Hepatocyte (in vitro differentiated cells): Measurements from ENCODE around the gene SYCN. TPM values are rescaled to one million over a fixed set of nuclear protein-coding genes. Genes with fewer than 3 reads are reported as not detected.

Source experiments
- DNase-seq: peaks from one replicate; pipeline ENCODE4 v3.0.0-alpha.2; 2016; ENCODE audit warnings: low spot score
- H2AFZ ChIP-seq: fragments of 200-600 bp; sonication (generic); 2 replicates; pipeline ENCODE4 v1.6.0; 2016; ENCODE audit warnings: antibody characterized with exemption, mild to moderate bottlenecking
- H3K27ac ChIP-seq: fragments of 200-600 bp; sonication (generic); 2 replicates; pipeline ENCODE4 v1.5.1; 2016; ENCODE audit warnings: mild to moderate bottlenecking
- H3K27me3 ChIP-seq: fragments of 200-600 bp; sonication (generic); 2 replicates; pipeline ENCODE4 v1.6.1; 2016
- H3K36me3 ChIP-seq: fragments of 200-600 bp; sonication (generic); replicated peaks from 2 replicates; pipeline ENCODE4 v1.5.1; 2016; ENCODE audit warnings: low read depth; ENCODE audit not compliant: insufficient read depth
- H3K4me1 ChIP-seq: fragments of 200-600 bp; sonication (generic); 2 replicates; pipeline ENCODE4 v1.5.1; 2016; ENCODE audit warnings: mild to moderate bottlenecking, moderate library complexity; ENCODE audit not compliant: insufficient read depth
- H3K4me2 ChIP-seq: fragments of 200-600 bp; sonication (generic); 2 replicates; pipeline ENCODE4 v1.6.0; 2016
- H3K4me3 ChIP-seq: fragments of 200-600 bp; sonication (generic); 2 replicates; pipeline ENCODE4 v1.5.1; 2016; ENCODE audit warnings: mild to moderate bottlenecking
- H3K79me2 ChIP-seq: fragments of 200-600 bp; sonication (generic); 2 replicates; pipeline ENCODE4 v1.6.0; 2017; ENCODE audit warnings: mild to moderate bottlenecking
- H3K9me2 ChIP-seq: fragments of 200-600 bp; sonication (generic); replicated peaks from 2 replicates; pipeline ENCODE4 v1.6.0; 2017; ENCODE audit warnings: mild to moderate bottlenecking; ENCODE audit not compliant: insufficient read depth
- H3K9me3 ChIP-seq: fragments of 200-600 bp; sonication (generic); 2 replicates; pipeline ENCODE4 v1.5.1; 2016; ENCODE audit warnings: low read depth, mild to moderate bottlenecking
- H4K20me1 ChIP-seq: fragments of 200-600 bp; sonication (generic); 2 replicates; pipeline ENCODE4 v1.6.0; 2016; ENCODE audit warnings: mild to moderate bottlenecking; ENCODE audit not compliant: insufficient read depth, poor library complexity, severe bottlenecking
- EZH2 ChIP-seq: fragments of 200-600 bp; sonication (generic); IDR thresholded peaks from 2 replicates; pipeline ENCODE4 v1.6.1; 2016; ENCODE audit warnings: antibody characterized with exemption, mild to moderate bottlenecking, borderline replicate concordance
- EZH2phosphoT487 ChIP-seq: fragments of 200-600 bp; sonication (generic); IDR thresholded peaks from one replicate; pipeline ENCODE4 v1.6.1; 2018; ENCODE audit warnings: antibody characterized with exemption, mild to moderate bottlenecking, low read depth, moderate library complexity; ENCODE audit not compliant: unreplicated experiment, severe bottlenecking
- WGBS: methylation state at CpG from one replicate; pipeline ENCODE4 v1.1.6; 2016; ENCODE audit warnings: low lambda C conversion rate; ENCODE audit errors: missing lambda C conversion rate; 5-methylcytosine and 5-hydroxymethylcytosine counted together
- polyA plus RNA-seq: library from polyadenylated mRNA; unstranded; fragments of >200 nt; fragmentation: Nextera tagmentation; extraction: Ambion mirVana; gene quantifications from 2 replicates; pipeline ENCODE4 v1.2.1, GENCODE V29; 2016
- total RNA-seq: library from RNA; depleted of rRNA; stranded (reverse); fragments of >200 nt; gene quantifications from 2 replicates; pipeline ENCODE4 v1.2.3, GENCODE V29; 2014
- TF ChIP-seq, protein P1 (sequence below): fragments of 200-600 bp; sonication (generic); IDR thresholded peaks from 2 replicates; pipeline ENCODE4 v1.5.1; 2016; ENCODE audit warnings: antibody characterized with exemption, mild to moderate bottlenecking; ENCODE audit not compliant: poor library complexity

Gene SYCN
- total and polyA plus RNA-seq, 2 experiments from 2014 or later, result 0.37 to 2.5 TPM

DNA sequence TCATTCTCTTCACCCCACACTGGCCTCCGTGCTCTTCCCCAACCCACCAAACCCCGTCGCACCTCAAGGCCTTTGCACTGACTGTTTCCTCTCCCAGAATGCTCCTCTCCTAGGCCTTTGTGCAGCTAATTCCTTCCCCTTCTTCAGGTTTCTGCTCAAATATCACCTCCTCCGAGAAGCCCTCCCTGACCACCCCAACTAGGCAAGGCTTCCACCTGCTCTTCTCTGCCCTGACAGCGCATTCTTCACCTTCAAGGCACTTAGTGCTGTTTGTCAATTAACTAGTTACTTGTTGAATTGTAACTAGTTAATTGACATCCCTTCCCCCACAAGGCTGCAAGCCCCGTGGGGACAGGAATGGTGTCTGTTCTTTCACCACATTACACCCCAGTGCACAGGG, 15.1 kb downstream of the SYCN start:
- Histone ChIP-seq H3K4me1 (no peaks in the 10 kb centered on the region), H2AFZ (no peak overlapping the region), H4K20me1 (no peaks in the 10 kb centered on the region), H3K36me3 (no peaks in the 10 kb centered on the region), H3K9me3 (no peaks in the 10 kb centered on the region), H3K79me2 (no peaks in the 10 kb centered on the region), H3K4me3 (no peak overlapping the region), H3K9me2 (no peaks in the 10 kb centered on the region), H3K27me3 (no peaks in the 10 kb centered on the region), H3K4me2 (no peak overlapping the region), H3K27ac (no peak overlapping the region)
- WGBS, result 68% methylated on average over 6 of the region's 6 CpGs
- DNase-seq, result no peak
- TF ChIP-seq EZH2 (no peak), EZH2phosphoT487 (no peak)
- TF ChIP-seq, protein P1, sequence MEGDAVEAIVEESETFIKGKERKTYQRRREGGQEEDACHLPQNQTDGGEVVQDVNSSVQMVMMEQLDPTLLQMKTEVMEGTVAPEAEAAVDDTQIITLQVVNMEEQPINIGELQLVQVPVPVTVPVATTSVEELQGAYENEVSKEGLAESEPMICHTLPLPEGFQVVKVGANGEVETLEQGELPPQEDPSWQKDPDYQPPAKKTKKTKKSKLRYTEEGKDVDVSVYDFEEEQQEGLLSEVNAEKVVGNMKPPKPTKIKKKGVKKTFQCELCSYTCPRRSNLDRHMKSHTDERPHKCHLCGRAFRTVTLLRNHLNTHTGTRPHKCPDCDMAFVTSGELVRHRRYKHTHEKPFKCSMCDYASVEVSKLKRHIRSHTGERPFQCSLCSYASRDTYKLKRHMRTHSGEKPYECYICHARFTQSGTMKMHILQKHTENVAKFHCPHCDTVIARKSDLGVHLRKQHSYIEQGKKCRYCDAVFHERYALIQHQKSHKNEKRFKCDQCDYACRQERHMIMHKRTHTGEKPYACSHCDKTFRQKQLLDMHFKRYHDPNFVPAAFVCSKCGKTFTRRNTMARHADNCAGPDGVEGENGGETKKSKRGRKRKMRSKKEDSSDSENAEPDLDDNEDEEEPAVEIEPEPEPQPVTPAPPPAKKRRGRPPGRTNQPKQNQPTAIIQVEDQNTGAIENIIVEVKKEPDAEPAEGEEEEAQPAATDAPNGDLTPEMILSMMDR, result no peak

- H3K9me3 ChIP-seq, result no peaks in the 10 kb centered on the region
- 58% methylated on average over 8 of the region's 8 CpGs for WGBS
- no peaks in the 10 kb centered on the region for H3K9me2 ChIP-seq
- no peak for DNase-seq
- no peaks in the 10 kb centered on the region for H3K4me1 ChIP-seq
- H3K4me3 ChIP-seq, result no peak overlapping the region
- H2AFZ ChIP-seq, result no peak overlapping the region
- H3K79me2 ChIP-seq, result no peaks in the 10 kb centered on the region
- H3K36me3 ChIP-seq, result no peaks in the 10 kb centered on the region
- TF ChIP-seq EZH2phosphoT487, result no peak
- TF ChIP-seq EZH2, result no peak
- TF ChIP-seq, protein P1, result no peak
- H4K20me1 ChIP-seq, result no peaks in the 10 kb centered on the region
- H3K27ac ChIP-seq, result no peak overlapping the region
- no peak overlapping the region for H3K4me2 ChIP-seq
- H3K27me3 ChIP-seq, result no peaks in the 10 kb centered on the region
These were observed 16.5 kb downstream of the SYCN start for GRCh38 chr19:39187552-39187943.

DNA sequence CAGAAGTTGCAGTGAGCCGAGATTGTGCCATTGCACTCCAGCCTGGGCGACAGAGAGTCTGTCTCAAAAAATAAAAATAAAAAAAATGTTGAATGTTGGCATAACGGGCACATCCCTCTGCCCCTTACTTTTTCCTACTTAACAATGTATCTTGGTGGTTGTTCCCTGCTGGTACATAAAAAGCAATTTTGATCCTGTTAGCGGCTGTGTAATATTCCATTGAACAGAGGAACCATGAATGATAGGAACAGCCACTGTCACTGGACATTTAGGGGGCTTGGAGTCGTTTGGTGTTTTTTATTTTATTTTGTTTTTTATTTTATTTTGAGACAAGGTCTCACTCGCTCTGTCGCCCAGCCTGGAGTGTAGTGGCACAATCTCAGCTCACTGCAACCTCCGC, 17.7 kb downstream of the SYCN start:
- 91% methylated on average over 8 of the region's 8 CpGs for WGBS
- no peak overlapping the region for H3K4me2 ChIP-seq
- H3K27me3 ChIP-seq, result no peaks in the 10 kb centered on the region
- H3K79me2 ChIP-seq, result no peaks in the 10 kb centered on the region
- no peak overlapping the region for H2AFZ ChIP-seq
- TF ChIP-seq EZH2 (no peak), EZH2phosphoT487 (no peak)
- TF ChIP-seq, protein P1, result no peak
- DNase-seq, result no peak
- H3K36me3 ChIP-seq, result no peaks in the 10 kb centered on the region
- no peaks in the 10 kb centered on the region for H3K9me3 ChIP-seq
- H3K4me3 ChIP-seq, result no peak overlapping the region
- no peaks in the 10 kb centered on the region for H4K20me1 ChIP-seq
- no peak overlapping the region for H3K27ac ChIP-seq
- H3K4me1 ChIP-seq, result no peaks in the 10 kb centered on the region
- H3K9me2 ChIP-seq, result no peaks in the 10 kb centered on the region

DNA sequence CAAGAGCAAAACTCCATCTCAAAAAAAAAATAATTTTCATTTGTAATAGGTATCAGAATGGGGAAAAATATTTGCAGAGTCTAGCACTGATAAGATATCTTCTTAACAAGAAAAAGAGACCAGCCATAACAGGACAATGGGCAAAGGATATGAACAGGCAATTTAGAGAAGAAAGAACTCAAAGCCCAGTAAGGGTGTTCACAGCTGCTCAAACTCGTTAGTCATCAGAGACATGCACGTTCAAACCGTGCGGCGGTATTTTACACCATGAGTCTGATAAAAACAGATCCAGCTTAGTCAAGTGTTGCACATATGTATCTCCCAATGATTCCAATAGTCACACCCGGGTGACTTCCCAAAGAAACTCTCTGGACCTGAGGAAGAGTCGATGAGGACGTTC, 21.0 kb downstream of the SYCN start:
- TF ChIP-seq, protein P1, result no peak
- TF ChIP-seq EZH2phosphoT487, result no peak
- TF ChIP-seq EZH2, result no peak
- Histone ChIP-seq H4K20me1 (no peaks in the 10 kb centered on the region), H2AFZ (no peak overlapping the region), H3K4me2 (no peak overlapping the region), H3K27me3 (no peaks in the 10 kb centered on the region), H3K4me1 (no peaks in the 10 kb centered on the region), H3K9me3 (no peaks in the 10 kb centered on the region), H3K27ac (no peak overlapping the region), H3K4me3 (no peak overlapping the region), H3K36me3 (no peaks in the 10 kb centered on the region), H3K79me2 (no peaks in the 10 kb centered on the region), H3K9me2 (no peaks in the 10 kb centered on the region)
- no peak for DNase-seq
- 89% methylated on average over 8 of the region's 8 CpGs for WGBS
